ENCODE data around the gene USP7. TPM values are rescaled to one million over a fixed set of nuclear protein-coding genes. Genes with fewer than 3 reads are reported as not detected.
"Not testable (repeated sequence)": the region's sequence is repeated elsewhere in the genome, so short reads cannot be mapped to it uniquely, and the experiment has no call there.

USP7 gene
- total and polyA plus RNA-seq, 12 donors, result 22.2 to 84.8 (median 65.7) TPM

DNA sequence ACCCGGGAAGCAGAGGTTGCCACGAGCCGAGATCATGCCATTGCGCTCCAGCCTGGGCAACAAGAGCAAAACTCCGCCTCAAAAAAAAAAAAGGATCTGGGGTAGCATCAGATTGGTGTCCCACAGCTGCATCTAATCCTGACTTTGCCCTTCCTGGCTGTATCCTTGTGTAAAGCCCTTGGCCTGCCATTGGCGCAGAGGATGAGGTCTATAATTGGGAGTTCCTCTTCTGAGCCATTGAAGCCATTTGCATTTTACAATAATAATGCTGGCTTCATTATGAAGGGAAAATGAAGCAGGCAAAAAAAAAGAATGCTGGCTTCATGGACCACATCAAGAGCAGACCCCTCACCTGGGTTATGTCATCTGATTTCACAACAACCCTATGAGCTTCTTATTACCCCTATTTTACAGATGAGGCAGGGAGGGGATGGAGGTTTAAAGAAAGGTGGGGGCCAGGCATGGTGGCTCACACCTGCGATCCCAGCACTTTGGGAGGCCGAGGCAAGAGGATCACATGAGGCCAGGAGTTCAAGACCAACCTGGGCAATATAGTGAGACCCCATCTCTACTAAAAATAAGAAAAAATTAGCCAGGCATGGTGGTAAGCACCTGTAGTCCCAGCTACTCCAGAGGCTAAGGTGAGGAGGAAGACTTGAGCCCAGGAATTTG is 82.7 kb downstream of the USP7 start:
- Histone ChIP-seq H3K4me1 (peaks cover 0 to 11% (median 6%) of the 10 kb centered on the region in 9 donors), H3K4me3 (no peak overlapping the region), H3K27me3 (peaks cover 0 to 21% (median 0%) of the 10 kb centered on the region in 7 donors), H3K36me3 (no peaks in the 10 kb centered on the region), H3K9me3 (no peaks in the 10 kb centered on the region), H3K27ac (no peak overlapping the region)
- 88 to 94% methylated on average over 8 of the region's 8 CpGs for whole genome bisulfite sequencing, 2 donors
- TF ChIP-seq, protein P1, sequence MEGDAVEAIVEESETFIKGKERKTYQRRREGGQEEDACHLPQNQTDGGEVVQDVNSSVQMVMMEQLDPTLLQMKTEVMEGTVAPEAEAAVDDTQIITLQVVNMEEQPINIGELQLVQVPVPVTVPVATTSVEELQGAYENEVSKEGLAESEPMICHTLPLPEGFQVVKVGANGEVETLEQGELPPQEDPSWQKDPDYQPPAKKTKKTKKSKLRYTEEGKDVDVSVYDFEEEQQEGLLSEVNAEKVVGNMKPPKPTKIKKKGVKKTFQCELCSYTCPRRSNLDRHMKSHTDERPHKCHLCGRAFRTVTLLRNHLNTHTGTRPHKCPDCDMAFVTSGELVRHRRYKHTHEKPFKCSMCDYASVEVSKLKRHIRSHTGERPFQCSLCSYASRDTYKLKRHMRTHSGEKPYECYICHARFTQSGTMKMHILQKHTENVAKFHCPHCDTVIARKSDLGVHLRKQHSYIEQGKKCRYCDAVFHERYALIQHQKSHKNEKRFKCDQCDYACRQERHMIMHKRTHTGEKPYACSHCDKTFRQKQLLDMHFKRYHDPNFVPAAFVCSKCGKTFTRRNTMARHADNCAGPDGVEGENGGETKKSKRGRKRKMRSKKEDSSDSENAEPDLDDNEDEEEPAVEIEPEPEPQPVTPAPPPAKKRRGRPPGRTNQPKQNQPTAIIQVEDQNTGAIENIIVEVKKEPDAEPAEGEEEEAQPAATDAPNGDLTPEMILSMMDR (IDR thresholded peaks at IDR 0.05), result no peak
- DNase-seq, result no peak
- ATAC-seq, result no peak
- intact Hi-C loops (cut with DNase I), result loop anchor here (1.0 to 10.0 kb wide), 9 partner anchors 84 to 316 kb away; partner anchors contain the start of genes PMM2 (in 2 of the 10) and TMEM186 (in 2 of the 10)

DNA sequence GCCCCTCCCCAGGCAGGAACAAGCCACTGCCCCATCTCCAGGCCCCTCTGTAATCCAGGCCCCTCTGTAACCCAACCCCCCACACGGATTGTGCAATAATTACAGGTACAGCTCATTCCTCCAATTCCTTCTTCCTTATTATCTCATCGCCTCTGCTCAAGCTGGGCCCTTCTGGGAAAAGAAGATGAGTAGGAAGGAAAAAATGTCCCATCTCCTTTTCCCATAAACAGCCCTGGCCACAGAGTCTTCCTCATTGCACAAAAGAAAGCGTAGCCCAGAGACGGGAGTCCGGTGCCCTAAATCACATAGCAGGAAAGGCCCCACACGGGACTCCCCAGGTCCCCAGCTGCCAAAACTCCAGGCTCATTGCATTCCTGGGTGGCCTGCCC is 85.2 kb downstream of the USP7 start:
- Histone ChIP-seq H3K27me3 (peaks cover 0 to 12% (median 0%) of the 10 kb centered on the region in 7 donors), H3K27ac (no peak overlapping the region), H3K9me3 (no peaks in the 10 kb centered on the region), H3K4me3 (no peak overlapping the region), H3K36me3 (no peaks in the 10 kb centered on the region), H3K4me1 (peaks cover 0 to 5% (median 0%) of the 10 kb centered on the region in 9 donors)
- TF ChIP-seq, protein P1 (IDR thresholded peaks at IDR 0.05), result no peak
- DNase-seq (no peak), ATAC-seq (peak in 1 of 8 donors; percentile 21)
- intact Hi-C loops (cut with DNase I), result loop anchor here in 5 of 10 donors (5.0 to 10.0 kb wide), 4 partner anchors 84 to 314 kb away; partner anchors contain the start of genes PMM2 (in 2 of the 5) and TMEM186 (in 2 of the 5)
- WGBS, 2 donors, result 72 to 75% methylated on average over 6 of the region's 6 CpGs

DNA sequence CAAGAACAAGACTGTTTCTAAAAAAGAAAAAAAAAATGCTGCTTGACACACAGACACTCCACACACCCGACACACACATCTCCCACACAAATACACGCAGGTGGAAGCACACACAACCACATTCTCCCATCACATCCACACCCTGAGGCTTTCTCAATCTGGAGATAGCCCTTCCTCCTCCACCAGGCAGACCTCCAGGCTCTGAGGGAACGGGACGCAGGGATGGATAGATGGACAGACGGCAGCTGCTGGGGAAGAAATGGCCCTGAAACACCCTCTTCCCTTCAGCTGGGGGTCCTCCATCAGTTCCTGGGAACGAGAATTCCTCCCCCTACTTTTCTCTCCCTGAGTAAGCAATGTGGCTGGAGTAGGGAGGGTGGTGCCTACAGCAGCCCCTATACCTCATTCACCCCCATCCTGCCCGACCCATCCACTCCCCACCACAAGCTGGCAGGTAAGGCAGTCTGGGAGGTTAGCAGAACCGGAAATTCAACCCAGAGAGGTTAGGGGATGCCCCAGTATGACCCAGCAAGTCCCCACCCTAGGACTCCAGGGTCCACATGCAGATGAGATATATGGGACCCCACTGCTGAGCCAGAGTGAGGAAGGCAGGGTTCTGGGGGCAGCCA is 85.7 kb downstream of the USP7 start:
- no peak overlapping the region for H3K4me3 ChIP-seq
- WGBS, 2 donors, result 56 to 73% methylated on average over 8 of the region's 8 CpGs
- H3K9me3 ChIP-seq, result no peaks in the 10 kb centered on the region
- intact Hi-C loops (cut with DNase I), result loop anchor here in 5 of 10 donors (5.0 to 10.0 kb wide), 4 partner anchors 83 to 313 kb away; partner anchors contain the start of genes PMM2 (in 2 of the 5) and TMEM186 (in 2 of the 5)
- TF ChIP-seq, protein P1 (IDR thresholded peaks at IDR 0.05), result no peak
- peaks cover 0 to 7% (median 0%) of the 10 kb centered on the region in 7 donors for H3K27me3 ChIP-seq
- H3K36me3 ChIP-seq, result no peaks in the 10 kb centered on the region
- ATAC-seq, result no peak
- peaks cover 0 to 5% (median 0%) of the 10 kb centered on the region in 9 donors for H3K4me1 ChIP-seq
- no peak overlapping the region for H3K27ac ChIP-seq
- no peak for DNase-seq

DNA sequence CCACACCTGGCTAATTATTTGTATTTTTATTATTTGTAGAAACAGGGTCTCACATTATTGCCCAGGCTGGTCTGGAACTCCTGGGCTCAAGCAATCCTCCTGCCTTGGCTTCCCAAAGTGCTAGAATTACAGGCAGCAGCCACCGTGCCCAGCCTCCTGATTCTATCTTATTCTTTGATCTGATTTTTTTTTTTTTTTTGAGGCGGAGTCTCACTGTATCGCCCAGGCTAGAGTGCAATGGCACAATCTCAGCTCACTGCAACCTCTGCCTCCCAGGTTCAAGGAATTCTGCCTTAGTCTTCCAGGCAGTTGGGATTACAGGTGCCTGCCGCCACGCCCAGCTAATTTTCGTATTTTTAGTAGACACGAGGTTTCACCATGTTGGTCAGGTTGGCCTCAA is 88.4 kb downstream of the USP7 start:
- not testable (repeated sequence) for ATAC-seq, DNase-seq, H3K4me3 ChIP-seq, H3K36me3 ChIP-seq, H3K27ac ChIP-seq, H3K9me3 ChIP-seq, H3K27me3 ChIP-seq
- intact Hi-C loops (cut with DNase I), result loop anchor here in 5 of 10 donors (5.0 to 10.0 kb wide), 4 partner anchors 81 to 311 kb away; partner anchors contain the start of genes PMM2 (in 2 of the 5) and TMEM186 (in 2 of the 5)
- peaks cover 0 to 12% (median 0%) of the 10 kb centered on the region in 9 donors for H3K4me1 ChIP-seq
- 73 to 81% methylated on average over 7 of the region's 7 CpGs for WGBS, 2 donors
